ENCODE results near the gene GDAP1L1.

- TF ChIP-seq CTCF (IDR thresholded peaks at IDR 0.05): no peak
- no peak for TF ChIP-seq ZFX (IDR thresholded peaks at IDR 0.05; ENCODE audit: borderline replicate concordance)
These were observed 67.8 kb downstream of the GDAP1L1 start for GRCh38 chr20:44314870-44315269.

All from 22Rv1 (cell line).